ENCODE results near the gene ARID1B.

DNA sequence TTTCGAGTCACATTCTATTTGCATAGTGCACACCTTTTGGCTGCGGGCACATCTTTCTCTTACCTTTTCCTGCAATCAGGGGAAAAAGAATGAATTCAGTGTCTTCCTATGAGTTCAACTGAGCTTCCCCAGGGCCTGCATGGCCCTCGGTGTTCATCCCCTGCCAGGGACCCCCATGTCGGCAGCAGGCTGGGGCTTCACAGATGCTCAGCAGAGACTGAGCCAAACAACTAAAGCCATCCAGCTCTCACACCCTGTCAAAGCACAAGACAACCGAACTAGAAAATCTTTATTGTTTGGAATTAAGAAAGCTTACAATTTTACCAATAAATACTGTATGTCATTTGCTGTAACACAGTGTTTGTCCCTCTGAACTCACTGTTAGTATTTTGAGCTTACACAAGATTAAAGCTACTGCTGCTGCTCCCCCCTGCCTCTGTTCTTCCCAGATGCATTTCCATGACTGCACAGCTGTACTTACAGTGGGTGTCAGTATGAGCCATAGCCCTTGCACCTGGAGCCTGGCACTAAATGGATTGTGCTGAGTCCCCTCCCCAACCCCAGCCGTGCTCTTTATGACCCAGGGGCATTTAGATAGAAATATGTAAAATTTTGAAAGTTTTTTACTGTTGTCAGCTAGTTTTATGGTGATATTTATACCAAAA lies 340.4 kb downstream of the ARID1B start:
- TF ChIP-seq CTCF (CRISPR knock-in tag; IDR thresholded peaks at IDR 0.05), result no peak
- no peak for TF ChIP-seq POLR2A (IDR thresholded peaks at IDR 0.05; ENCODE audit: insufficient read depth in 1 of 2, low read depth in 2 of 2, low read length in 2 of 2)
- TF ChIP-seq NFYC (CRISPR knock-in tag; IDR thresholded peaks at IDR 0.05), result no peak
- no peak for TF ChIP-seq EP300 (IDR thresholded peaks at IDR 0.05; ENCODE audit: low read depth in 2 of 2, low read length in 2 of 2)
- TF ChIP-seq EP300 (CRISPR knock-in tag; IDR thresholded peaks at IDR 0.05; ENCODE audit: borderline replicate concordance), result no peak
- TF ChIP-seq JUNB (CRISPR knock-in tag; IDR thresholded peaks at IDR 0.05; ENCODE audit: borderline replicate concordance), result no peak
- no peak for TF ChIP-seq U2AF2 (IDR thresholded peaks at IDR 0.05; ENCODE audit: low read depth, low read length)
- no peak for TF ChIP-seq EZH2 (conservative IDR thresholded peaks at IDR 0.05; ENCODE audit: low read depth, low read length)
- TF ChIP-seq, protein P1, sequence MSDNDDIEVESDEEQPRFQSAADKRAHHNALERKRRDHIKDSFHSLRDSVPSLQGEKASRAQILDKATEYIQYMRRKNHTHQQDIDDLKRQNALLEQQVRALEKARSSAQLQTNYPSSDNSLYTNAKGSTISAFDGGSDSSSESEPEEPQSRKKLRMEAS (IDR thresholded peaks at IDR 0.05), result no peak
